ENCODE measurements around the gene METRN.

METRN gene

GRCh38 chr16:707062-707538 is 7.8 kb upstream of the METRN start:
- no peak for DNase-seq (ENCODE audit: insufficient read length, low spot score)

GRCh38 chr16:708019-708418 is 6.9 kb upstream of the METRN start:
- FAIRE-seq (no peak), DNase-seq (ENCODE audit: insufficient read length, low spot score) (no peak)

More at GRCh38 chr16:707062-707538, 7.8 kb upstream of the METRN start:
- FAIRE-seq: no peak

- DNase-seq (ENCODE audit: insufficient read length, low spot score) (no peak), FAIRE-seq (no peak)
Measured at GRCh38 chr16:708959-709358, 6.0 kb upstream of the METRN start.

- no peak for DNase-seq (ENCODE audit: insufficient read length, low spot score)
- FAIRE-seq: no peak
Measured at GRCh38 chr16:709566-710499, 5.1 kb upstream of the METRN start.

- no peak for FAIRE-seq
- no peak for DNase-seq (ENCODE audit: insufficient read length, low spot score)
Measured at GRCh38 chr16:710500-711075, 4.3 kb upstream of the METRN start.

GRCh38 chr16:711084-711483 is 3.8 kb upstream of the METRN start:
- no peak for FAIRE-seq
- no peak for DNase-seq (ENCODE audit: insufficient read length, low spot score)

- DNase-seq (ENCODE audit: insufficient read length, low spot score): peak; percentile 84
- no peak for FAIRE-seq
Measured at GRCh38 chr16:711548-712320, 3.2 kb upstream of the METRN start.

GRCh38 chr16:712740-713250 is 2.1 kb upstream of the METRN start:
- peak; percentile 36 for FAIRE-seq
- peak; percentile 70 for DNase-seq (ENCODE audit: insufficient read length, low spot score)

- peak; percentile 77 for FAIRE-seq
Measured at GRCh38 chr16:714079-714478, 839 bp upstream of the METRN start.

GRCh38 chr16:715477-716199 is 720 bp downstream of the METRN start:
- FAIRE-seq: no peak

More at GRCh38 chr16:714079-714478, 839 bp upstream of the METRN start:
- DNase-seq (ENCODE audit: insufficient read length, low spot score): no peak

GRCh38 chr16:716200-716568 is 1.3 kb downstream of the METRN start:
- FAIRE-seq (no peak), DNase-seq (ENCODE audit: insufficient read length, low spot score) (no peak)

More at GRCh38 chr16:715477-716199, 720 bp downstream of the METRN start:
- no peak for DNase-seq (ENCODE audit: insufficient read length, low spot score)

GRCh38 chr16:716768-717325 is 1.9 kb downstream of the METRN start:
- FAIRE-seq: no peak

GRCh38 chr16:717450-718245 is 2.7 kb downstream of the METRN start:
- FAIRE-seq (no peak), DNase-seq (ENCODE audit: insufficient read length, low spot score) (no peak)

More at GRCh38 chr16:716768-717325, 1.9 kb downstream of the METRN start:
- no peak for DNase-seq (ENCODE audit: insufficient read length, low spot score)

GRCh38 chr16:718389-718788 is 3.5 kb downstream of the METRN start:
- DNase-seq (ENCODE audit: insufficient read length, low spot score) (no peak), FAIRE-seq (no peak)

- FAIRE-seq (no peak), DNase-seq (ENCODE audit: insufficient read length, low spot score) (no peak)
Measured at GRCh38 chr16:718922-719321, 4.0 kb downstream of the METRN start.

- no peak for DNase-seq (ENCODE audit: insufficient read length, low spot score)
- peak; percentile 75 for FAIRE-seq
Measured at GRCh38 chr16:719815-720446, 5.0 kb downstream of the METRN start.

GRCh38 chr16:720447-720989 is 5.6 kb downstream of the METRN start:
- DNase-seq (ENCODE audit: insufficient read length, low spot score): peak; percentile 66
- FAIRE-seq: peak; percentile 80
